Activated T-cell treated with anti-CD3 and anti-CD28 coated beads for 48 hours (primary cell): ENCODE data around the gene ABHD14A.

Source experiments
- DNase-seq: peaks from one replicate; pipeline ENCODE4 v3.0.0-alpha.2; 2020; ENCODE audit warnings: low read depth

The ABHD14A gene

GRCh38 chr3:52020796-52021195, 45.9 kb downstream of the ABHD14A start:
- DNase-seq: no peak

GRCh38 chr3:52021489-52022268, 46.8 kb downstream of the ABHD14A start:
- DNase-seq: no peak

- DNase-seq: no peak
Measured at GRCh38 chr3:52022323-52023100, 47.6 kb downstream of the ABHD14A start.

- no peak for DNase-seq
Measured at GRCh38 chr3:52023101-52023770, 48.4 kb downstream of the ABHD14A start.

- DNase-seq: no peak
Measured at GRCh38 chr3:52023860-52024764, 49.2 kb downstream of the ABHD14A start.

- DNase-seq: no peak
Measured at GRCh38 chr3:52024765-52025452, 50.0 kb downstream of the ABHD14A start.

GRCh38 chr3:52025453-52025852, 50.6 kb downstream of the ABHD14A start:
- DNase-seq: no peak

GRCh38 chr3:52026041-52026440, 51.2 kb downstream of the ABHD14A start:
- DNase-seq: no peak

- no peak for DNase-seq
Measured at GRCh38 chr3:52028572-52028971, 53.7 kb downstream of the ABHD14A start.

GRCh38 chr3:52029053-52029452, 54.2 kb downstream of the ABHD14A start:
- no peak for DNase-seq

- no peak for DNase-seq
Measured at GRCh38 chr3:52029535-52029934, 54.7 kb downstream of the ABHD14A start.
